CD4-positive, alpha-beta T cell treated with Interleukin-10 for 1 hour (primary cell): ENCODE results near the gene PRPF19.

Experiments
- DNase-seq: peaks from one replicate; pipeline ENCODE4 v3.0.0-alpha.2; 2020

Gene PRPF19

DNA sequence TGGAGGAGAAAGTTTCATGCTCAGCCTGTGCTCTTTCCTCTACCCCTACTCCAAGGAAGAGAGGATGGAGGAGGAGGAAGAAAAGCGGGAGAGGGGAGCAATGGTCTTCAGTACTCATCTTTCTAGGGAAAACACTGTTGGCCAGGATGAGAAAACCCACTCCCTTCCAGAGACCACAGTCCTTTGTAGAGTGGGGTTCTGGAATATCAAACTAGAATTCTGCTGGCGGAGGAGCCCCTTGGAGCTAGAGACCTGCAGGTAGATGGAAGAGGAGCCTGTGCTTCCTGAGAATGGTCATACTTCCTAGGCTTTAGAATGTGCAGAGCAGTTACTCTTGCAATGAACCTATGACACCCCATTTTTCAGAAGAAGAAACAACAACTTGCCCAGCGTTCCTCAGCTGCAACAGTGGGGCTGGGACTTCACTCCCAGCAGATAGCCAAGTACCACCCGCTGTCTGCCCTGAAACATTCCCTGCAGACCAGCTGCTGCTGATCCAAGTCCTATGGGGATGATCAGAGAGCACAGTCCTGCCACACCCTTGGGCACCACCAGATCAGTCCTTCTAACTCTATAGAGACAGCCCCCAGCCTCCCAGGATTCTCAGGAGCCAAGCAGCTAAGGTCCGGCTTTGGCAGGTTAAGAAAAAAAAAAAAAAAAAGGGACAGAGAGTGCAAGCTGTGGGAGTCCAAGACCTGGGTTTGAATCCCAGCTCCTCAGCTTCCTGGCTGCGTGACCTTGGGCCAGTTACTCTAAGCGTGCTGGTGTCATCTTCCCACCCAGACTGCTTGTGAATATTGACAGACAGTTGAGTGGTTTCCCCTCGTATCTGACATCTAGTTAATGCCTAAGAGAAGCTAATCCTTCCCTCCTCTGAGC is 51.3 kb downstream of the PRPF19 start:
- no peak for DNase-seq

GRCh38 chr11:60854140-60854846 is 52.1 kb downstream of the PRPF19 start:
- DNase-seq: no peak

- DNase-seq: no peak
Measured at GRCh38 chr11:60852982-60853950, 53.1 kb downstream of the PRPF19 start.

DNA sequence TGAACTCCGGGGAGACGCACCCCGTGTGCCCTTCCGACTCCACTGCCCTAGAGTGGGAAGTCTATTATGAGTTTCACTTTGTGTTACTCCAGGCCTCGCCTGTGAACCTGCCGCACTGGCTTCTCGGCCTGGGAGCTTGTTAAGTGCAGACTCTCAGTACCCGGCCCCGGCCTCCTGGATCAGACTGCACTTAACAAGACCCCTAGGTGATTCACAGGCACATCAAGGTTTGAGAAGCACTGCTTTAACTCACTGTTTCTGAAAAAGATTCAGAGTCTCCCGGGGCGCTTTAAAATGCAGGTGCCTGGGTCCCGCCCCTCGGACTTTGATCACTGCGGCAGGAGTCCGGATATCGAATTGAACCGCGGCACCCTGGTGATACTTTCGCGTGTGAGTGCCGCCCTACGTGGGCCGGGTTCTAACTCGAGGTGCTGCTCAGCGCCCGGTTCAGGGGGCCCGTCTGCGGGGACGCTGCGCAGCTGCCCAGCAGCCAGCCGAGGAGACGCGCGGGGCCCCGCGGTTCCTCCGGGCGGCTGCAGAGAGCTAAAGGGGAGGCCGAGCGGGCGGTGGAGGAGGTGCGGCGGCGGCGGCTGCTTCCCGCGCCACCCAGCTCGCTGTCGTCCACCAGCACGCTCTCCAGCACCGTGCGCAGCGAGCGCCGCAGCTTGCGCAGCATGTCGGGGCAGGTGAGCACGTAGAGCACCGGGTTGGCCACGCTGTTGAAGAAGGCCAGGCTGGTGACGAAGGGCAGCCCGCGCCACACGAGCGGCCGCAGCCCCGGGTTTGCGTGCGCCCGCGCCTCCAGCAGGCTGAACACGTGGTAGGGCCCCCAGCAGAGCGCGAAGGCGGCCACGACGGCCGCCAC is 54.0 kb downstream of the PRPF19 start:
- DNase-seq: no peak

DNA sequence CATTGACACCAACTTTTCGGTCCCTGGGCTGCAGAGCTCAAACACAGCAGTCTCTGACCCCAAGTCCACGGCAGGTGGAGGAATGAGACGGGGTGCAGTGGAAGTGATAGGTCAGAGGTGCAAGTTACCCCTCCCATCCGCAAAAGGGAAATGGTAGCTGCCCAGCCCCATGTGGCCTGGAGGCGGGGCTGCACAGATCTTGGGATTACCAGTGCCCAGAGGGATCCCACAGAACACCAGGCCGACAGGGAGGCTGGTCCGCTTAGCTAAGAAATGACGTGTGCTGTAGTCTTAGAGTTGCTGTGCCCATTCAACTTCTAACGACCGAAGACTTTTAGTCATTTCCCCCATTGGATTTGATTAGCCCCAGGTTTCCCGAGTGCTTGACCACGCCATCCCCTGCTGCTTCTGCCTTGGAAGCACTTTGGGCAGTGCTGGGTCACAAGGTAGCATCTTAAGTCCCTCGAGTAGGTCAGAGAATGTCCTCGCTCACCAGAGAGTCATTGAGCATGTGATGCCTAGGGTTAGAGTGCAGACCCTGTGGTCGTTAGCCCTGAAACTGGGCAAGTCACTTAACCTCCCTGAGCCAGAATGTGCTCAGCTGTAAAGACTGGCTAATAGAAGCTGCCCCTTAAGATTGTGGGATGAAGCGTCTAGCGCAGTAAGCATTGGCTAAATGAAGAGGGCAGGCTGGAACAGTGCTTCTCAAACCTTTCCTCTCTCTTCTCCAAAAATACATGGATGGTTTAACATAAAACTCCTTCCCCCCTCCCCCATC is 54.9 kb downstream of the PRPF19 start:
- no peak for DNase-seq

DNA sequence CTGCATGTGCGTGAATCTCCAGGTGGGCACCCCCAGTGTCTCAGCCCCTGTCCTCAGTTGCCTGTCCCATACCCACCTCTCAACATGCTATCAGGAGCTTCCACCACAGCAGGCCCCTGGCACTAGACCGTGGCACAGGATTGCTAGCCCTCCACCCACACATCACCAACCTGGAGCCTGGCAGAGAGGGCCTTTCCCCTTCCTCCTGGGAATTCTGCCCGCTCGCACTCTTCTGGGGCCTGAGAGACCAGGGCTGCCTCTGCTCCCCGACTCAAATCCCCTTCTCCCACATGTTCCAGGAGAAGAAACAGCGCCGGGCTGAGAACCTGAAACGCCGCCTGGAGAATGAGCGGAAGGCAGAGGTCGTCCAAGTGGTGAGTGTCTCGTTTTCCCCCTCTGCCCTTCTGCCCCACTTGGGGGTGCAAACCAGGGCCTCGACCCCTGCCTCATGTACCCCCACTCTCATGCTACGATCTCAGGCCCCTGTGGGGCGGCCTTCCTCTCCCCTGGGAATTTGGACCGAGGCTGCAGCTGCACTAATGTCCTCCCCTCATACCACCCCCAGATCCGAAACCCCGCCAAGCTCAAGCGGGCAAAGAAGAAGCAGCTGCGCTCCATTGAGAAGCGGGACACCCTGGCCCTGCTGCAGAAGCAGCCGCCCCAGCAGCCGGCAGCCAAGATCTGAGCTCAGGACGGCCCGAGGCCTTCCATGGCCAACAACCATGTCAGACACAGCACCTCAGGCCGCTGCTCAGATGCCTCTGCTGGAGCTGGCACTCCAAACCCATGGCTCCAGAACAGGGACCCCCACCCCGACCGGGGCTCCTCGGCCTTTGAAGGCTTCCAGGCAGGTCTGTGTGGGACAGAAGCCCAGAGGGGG is 56.5 kb downstream of the PRPF19 start:
- no peak for DNase-seq

- no peak for DNase-seq
Measured at GRCh38 chr11:60848714-60849151, 57.7 kb downstream of the PRPF19 start.

DNA sequence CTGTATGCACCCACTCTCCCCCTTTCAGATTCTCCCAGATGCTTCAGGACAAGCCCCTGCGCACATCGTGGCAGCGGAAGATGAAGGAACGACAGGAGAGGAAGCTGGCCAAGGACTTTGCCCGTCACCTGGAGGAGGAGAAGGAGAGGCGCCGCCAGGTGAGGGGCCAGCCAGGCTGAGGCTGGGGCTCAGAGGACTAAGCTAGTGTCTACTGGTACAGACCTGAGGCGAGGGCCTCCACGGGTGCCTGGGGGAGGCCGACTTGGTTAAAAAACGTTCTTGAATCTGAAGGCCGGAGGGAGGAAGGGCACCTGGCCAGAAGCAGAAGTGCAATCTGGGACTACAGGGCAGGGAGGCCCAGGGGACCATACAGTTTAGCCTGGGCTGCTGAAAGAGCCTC is 58.5 kb downstream of the PRPF19 start:
- no peak for DNase-seq

- no peak for DNase-seq
Measured at GRCh38 chr11:60847281-60847680, 59.1 kb downstream of the PRPF19 start.

GRCh38 chr11:60845338-60845737 is 61.0 kb downstream of the PRPF19 start:
- DNase-seq: no peak

DNA sequence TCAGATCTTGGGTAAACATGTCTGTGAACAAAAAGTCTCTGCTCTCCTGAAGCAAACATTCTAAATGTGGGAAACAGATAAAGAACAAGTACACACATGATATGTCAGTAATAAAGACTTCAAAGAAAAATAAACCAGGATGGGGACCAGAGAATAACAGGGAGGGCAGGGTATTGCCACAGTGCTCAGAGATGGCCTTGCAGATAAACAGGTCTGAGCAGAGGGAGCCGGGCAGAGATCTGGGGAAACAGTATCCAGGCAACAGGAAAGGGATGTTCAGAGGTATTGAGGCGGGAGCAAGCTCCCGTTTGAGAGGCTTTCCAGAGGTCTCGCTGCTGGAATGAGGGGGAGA is 61.5 kb downstream of the PRPF19 start:
- no peak for DNase-seq

DNA sequence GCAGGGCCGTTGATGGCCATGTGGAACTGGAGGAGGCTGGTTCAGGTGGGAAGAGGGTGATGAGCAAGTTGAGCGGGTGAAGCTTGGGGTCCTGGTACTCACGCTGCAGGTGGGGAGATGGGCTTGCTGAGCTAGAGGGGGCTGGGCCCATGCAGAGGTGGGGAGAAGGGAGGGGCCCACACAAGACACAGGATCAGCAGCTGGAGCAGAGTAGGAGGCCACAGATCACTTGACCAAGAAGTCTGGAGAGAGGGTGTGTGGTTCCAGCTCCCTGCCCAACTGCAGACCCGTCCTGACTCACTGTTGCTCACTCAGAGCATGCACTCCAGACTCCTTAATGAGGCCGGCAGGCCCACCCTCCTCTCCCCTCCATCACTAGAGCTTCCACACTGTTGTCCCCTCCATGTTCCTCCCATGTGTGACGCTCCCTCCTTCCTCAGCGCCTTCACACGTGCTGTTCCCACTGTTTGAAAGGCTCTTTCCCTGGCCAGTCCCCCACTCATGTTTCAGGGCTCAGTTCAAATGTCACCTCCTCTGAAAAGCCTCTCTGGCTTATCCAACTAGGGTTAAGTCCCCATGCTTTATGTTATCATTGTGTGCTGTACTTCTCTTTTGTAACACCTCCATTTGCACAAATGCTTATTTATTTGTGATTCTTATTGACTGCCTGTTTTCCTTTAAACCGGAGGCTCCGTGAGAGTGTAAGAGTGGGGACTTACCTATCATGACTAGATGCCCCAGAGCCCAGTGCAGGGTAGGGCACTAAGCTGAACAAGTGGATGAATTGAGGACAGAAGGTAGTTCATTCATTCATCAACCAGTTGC is 62.1 kb downstream of the PRPF19 start:
- DNase-seq: no peak

DNA sequence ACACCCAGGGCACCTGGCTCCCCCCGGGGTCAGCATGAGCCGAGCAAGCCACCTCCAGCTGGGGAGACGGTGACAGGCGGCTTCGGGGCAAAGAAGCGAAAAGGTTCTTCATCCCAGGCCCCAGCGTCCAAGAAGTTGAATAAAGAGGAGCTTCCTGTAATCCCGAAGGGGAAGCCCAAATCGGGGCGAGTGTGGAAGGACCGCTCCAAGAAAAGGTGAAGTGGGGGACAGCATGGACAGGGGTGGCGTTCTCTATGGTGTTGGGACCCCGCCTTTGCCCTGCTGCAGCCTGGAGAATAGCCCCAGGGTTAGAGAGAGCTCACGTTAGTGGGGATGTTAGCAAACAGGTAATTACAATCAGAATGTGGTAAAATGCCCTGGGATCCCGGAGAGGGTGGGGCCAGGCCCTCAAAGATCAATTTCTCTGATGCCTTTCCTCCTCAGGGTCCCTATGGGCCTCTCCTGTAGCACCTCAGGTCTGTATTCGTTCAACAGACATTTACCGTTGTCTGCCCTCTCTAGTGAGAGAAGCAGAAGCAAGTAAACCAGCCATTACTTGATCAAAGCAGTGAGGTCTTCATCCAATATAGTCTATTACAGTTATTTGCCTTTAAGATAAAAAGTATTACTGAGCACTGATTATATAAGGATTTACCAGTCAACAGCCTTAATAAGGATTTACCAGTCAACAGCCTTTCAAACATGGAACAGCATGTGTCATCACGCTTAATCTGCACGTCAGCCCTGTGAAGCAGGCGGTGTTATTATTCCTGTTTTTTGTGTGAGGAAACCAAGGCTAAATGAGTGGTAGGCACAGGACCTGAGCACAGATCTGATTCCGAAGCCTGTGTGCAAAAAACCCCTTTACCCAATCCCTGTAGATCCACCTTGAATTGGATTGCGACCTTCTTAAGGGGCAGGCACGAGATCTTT is 63.5 kb downstream of the PRPF19 start:
- DNase-seq: no peak

DNA sequence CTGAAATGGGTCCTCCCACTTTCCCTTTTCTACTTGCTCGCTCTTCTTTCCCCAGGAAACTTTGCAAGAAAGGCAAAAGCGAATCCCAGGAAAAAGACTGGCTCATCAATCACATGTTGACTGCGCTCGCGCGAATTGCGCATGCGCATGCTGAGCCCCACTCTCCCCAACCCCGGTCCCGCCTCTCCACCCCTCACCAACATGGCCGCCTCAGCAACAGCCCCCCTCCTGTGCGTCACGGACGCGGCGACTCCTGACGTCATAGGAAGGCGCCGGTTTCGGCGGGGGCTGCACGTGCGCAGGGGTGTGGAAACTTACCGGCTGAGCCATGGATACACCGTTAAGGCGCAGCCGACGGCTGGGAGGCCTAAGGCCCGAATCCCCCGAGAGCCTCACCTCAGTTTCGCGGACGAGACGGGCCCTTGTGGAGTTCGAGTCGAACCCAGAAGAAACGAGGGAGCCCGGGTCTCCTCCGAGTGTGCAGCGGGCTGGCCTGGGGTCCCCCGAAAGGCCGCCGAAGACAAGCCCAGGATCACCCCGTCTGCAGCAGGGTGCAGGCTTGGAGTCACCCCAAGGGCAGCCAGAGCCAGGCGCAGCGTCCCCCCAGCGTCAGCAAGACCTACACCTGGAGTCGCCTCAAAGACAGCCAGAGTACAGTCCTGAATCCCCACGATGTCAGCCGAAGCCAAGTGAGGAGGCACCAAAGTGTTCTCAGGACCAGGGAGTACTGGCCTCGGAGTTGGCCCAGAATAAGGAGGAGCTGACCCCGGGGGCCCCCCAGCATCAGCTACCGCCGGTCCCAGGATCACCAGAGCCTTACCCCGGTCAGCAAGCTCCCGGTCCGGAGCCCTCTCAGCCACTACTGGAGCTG is 64.4 kb downstream of the PRPF19 start, which contains the start of gene CCDC86:
CCDC86 (plus strand) TSS at position 317 of the 871 bp plus-strand sequence; CDS start at position 329, 12 bp downstream.
- peak; percentile 98 for DNase-seq
